Vagina (tissue), 2 donors: ENCODE measurements around the gene NRXN3. TPM values are rescaled to one million over a fixed set of nuclear protein-coding genes. Genes with fewer than 3 reads are reported as not detected.

ENCODE experiments used
- DNase-seq, 2 donors: peaks; one replicate each; pipeline ENCODE4 v3.0.0-alpha.2; 2017; ENCODE audit errors: extremely low spot score in 2 of 2
- H3K27ac ChIP-seq: fragments of 200-600 bp; sonication (generic); one replicate; pipeline ENCODE4 v1.5.1; 2019
- H3K27me3 ChIP-seq: fragments of 200-600 bp; sonication (generic); one replicate; pipeline ENCODE4 v1.5.1; 2019
- H3K36me3 ChIP-seq, 2 donors: fragments of 200-600 bp; sonication (generic); one replicate each; pipeline ENCODE4 v1.5.1; 2017 to 2019
- H3K4me1 ChIP-seq: fragments of 200-600 bp; sonication (generic); one replicate; pipeline ENCODE4 v1.5.1; 2019
- H3K4me3 ChIP-seq, 2 donors: fragments of 200-600 bp; sonication (generic); 1 replicate in 1 of 2; 2 replicates in 1 of 2; pipeline ENCODE4 v1.5.1; 2016 to 2019
- H3K9me3 ChIP-seq: fragments of 200-600 bp; sonication (generic); one replicate; pipeline ENCODE4 v1.5.1; 2019
- POLR2A ChIP-seq, 2 donors: fragments of 450-650 bp; IDR thresholded peaks; one replicate each; pipeline ENCODE4 v1.6.1; 2017; ENCODE audit warnings: antibody characterized with exemption in 2 of 2, mild to moderate bottlenecking in 2 of 2, moderate library complexity in 2 of 2
- POLR2AphosphoS5 ChIP-seq, 2 donors: sonication (generic); formaldehyde crosslinking; IDR thresholded peaks; one replicate each; pipeline ENCODE4 v1.9.0; 2017; ENCODE audit warnings: antibody characterized with exemption in 2 of 2, mild to moderate bottlenecking in 2 of 2, low read depth in 1 of 2; ENCODE audit not compliant: insufficient read depth in 1 of 2
- intact Hi-C: fragments of 100-400 bp; cut with DNase I; formaldehyde crosslinking; loops from one replicate; pipeline ENCODE4 v1.15.1; 2023
- total RNA-seq: library from RNA; depleted of rRNA; stranded (reverse); fragments of >200 nt; gene quantifications from one replicate; pipeline ENCODE4 v1.2.3, GENCODE V29; 2016
- TF ChIP-seq, protein P1 (sequence below), 3 experiments: fragments of 450-650 bp in 2 of 3; fragments of 200-600 bp in 1 of 3; sonication (generic) in 1 of 3; IDR thresholded peaks; one replicate each; pipeline ENCODE4 v1.5.1; 2017 to 2019; ENCODE audit warnings: antibody characterized with exemption in 3 of 3, mild to moderate bottlenecking in 2 of 3, moderate library complexity in 2 of 3

Gene NRXN3
- total RNA-seq, 1 donor from 2014 or later = 4.7 TPM

DNA sequence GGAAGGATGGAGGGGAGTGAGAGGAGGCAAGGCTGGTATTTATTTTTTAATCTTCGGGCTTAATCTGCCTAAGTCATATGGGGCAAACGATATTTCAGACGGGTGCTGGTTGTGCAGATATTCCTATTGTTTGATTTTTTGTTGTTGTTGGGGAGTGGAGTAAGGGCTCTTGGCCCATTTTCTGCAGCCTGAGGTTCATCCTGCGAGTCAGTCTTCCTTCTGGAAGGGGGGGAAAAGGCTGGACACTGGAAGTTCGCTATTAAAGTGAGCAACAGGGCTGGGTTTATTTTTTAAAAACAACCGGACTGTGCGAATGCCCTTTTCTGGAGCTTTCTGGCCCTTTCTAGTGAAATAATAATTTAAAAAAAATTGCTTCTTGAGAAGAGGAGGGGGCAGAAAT is 2.3 kb downstream of the NRXN3 start:
- no peaks in the 10 kb centered on the region for H3K27me3 ChIP-seq
- no peak for DNase-seq

DNA sequence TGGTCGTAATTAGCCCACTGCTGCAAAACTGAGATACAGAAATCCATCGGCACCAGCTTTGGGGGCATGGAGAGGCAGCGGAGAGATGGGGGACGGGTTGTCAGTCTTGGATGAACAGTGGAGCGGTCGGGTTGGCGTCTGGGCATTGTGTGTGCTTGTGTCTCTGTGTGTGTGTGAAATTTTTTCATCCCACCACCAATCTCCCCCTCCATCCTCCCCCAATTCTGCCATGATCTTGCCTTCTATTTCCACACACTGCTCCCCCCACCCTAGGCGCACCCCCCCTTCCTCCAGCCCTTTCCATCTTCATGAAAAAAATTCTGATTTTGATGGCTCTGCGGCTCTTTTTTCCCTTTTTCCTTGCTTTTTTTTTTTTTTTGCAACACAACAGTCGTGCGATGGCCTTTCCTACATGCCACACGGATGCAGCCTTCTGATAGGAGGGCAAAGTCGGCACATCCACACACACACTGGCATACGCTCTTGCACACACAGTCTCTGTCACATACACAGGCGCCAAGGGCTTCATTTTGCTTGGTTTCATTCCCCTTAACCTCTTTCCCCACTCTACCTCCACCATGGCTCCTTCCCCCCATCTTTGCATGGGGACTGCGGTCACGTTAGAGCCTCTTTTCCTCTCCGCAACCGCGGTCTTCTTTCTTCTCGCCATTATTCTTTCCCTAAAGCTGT is 3.3 kb downstream of the NRXN3 start:
- no peak overlapping the region for H3K27ac ChIP-seq
- no peak for TF ChIP-seq POLR2AphosphoS5 (IDR thresholded peaks at IDR 0.05; ENCODE audit: insufficient read depth in 1 of 2, low read depth in 1 of 2)
- no peak for TF ChIP-seq POLR2A (IDR thresholded peaks at IDR 0.05)
- TF ChIP-seq, protein P1, sequence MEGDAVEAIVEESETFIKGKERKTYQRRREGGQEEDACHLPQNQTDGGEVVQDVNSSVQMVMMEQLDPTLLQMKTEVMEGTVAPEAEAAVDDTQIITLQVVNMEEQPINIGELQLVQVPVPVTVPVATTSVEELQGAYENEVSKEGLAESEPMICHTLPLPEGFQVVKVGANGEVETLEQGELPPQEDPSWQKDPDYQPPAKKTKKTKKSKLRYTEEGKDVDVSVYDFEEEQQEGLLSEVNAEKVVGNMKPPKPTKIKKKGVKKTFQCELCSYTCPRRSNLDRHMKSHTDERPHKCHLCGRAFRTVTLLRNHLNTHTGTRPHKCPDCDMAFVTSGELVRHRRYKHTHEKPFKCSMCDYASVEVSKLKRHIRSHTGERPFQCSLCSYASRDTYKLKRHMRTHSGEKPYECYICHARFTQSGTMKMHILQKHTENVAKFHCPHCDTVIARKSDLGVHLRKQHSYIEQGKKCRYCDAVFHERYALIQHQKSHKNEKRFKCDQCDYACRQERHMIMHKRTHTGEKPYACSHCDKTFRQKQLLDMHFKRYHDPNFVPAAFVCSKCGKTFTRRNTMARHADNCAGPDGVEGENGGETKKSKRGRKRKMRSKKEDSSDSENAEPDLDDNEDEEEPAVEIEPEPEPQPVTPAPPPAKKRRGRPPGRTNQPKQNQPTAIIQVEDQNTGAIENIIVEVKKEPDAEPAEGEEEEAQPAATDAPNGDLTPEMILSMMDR (IDR thresholded peaks at IDR 0.05) = no peak
- intact Hi-C loops = no loop called here
- no peaks in the 10 kb centered on the region for H3K4me1 ChIP-seq
- DNase-seq = no peak
- no peaks in the 10 kb centered on the region for H3K9me3 ChIP-seq
- H3K4me3 ChIP-seq = no peak overlapping the region
- H3K36me3 ChIP-seq = no peaks in the 10 kb centered on the region
- no peaks in the 10 kb centered on the region for H3K27me3 ChIP-seq

More for the DNA sequence above, 2.3 kb downstream of the NRXN3 start:
- no peaks in the 10 kb centered on the region for H3K4me1 ChIP-seq
- no peak overlapping the region for H3K4me3 ChIP-seq
- intact Hi-C loops = no loop called here
- no peak overlapping the region for H3K27ac ChIP-seq
- TF ChIP-seq, protein P1 (IDR thresholded peaks at IDR 0.05) = no peak
- TF ChIP-seq POLR2A (IDR thresholded peaks at IDR 0.05) (no peak), POLR2AphosphoS5 (IDR thresholded peaks at IDR 0.05; ENCODE audit: insufficient read depth in 1 of 2, low read depth in 1 of 2) (no peak)
- H3K9me3 ChIP-seq = no peaks in the 10 kb centered on the region
- H3K36me3 ChIP-seq = no peaks in the 10 kb centered on the region

DNA sequence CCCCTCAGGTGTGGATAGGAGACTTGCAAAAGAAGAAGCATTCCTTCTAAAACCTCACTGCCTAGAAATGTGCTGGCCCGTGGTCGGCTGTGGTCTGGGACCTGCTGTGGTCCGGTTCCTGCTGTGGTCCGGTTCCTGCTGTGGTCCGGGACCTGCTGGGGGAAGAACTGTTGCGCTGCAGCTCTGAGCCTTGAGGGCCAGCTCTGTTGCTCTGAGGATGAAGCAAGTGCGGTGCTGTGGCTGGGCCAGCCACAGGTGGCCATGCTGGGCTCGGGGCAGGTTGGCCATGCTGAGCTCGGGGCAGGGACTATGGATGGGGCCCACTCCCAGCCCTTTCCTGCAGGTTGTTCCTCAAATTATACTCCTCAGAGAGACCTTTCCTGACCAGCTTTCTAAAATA is 5.2 kb downstream of the NRXN3 start:
- no peaks in the 10 kb centered on the region for H3K9me3 ChIP-seq
- H3K27ac ChIP-seq = no peak overlapping the region
- H3K27me3 ChIP-seq = no peaks in the 10 kb centered on the region
- no peaks in the 10 kb centered on the region for H3K4me1 ChIP-seq
- DNase-seq = no peak
- H3K4me3 ChIP-seq = no peak overlapping the region
- H3K36me3 ChIP-seq = no peaks in the 10 kb centered on the region
- intact Hi-C loops = no loop called here
- TF ChIP-seq, protein P1 (IDR thresholded peaks at IDR 0.05) = no peak
- TF ChIP-seq POLR2A (IDR thresholded peaks at IDR 0.05) = no peak
- TF ChIP-seq POLR2AphosphoS5 (IDR thresholded peaks at IDR 0.05; ENCODE audit: insufficient read depth in 1 of 2, low read depth in 1 of 2) = no peak

DNA sequence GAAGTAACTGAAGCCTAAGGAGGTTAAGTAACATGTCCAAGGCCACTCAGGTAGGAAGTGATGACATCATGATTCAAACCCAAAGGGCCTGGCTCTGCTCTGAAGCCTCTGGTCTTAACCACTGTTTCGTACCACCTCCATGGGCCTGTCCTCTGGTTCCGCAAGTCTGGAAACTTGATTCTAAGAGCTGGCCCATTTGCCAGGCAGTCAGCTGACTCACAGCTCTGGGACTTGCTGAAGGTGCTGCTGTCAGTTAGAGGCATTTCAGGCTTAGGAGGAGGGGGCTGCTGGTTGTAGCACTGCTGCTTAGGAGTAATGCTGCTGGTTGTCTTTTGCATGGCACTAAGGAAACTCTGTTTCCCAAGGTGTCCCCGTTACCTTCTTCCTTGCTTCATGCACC is 7.9 kb downstream of the NRXN3 start:
- Histone ChIP-seq H3K36me3 (no peaks in the 10 kb centered on the region), H3K4me3 (no peak overlapping the region), H3K27me3 (no peaks in the 10 kb centered on the region), H3K27ac (no peak overlapping the region), H3K4me1 (no peaks in the 10 kb centered on the region), H3K9me3 (no peaks in the 10 kb centered on the region)
- intact Hi-C loops = no loop called here
- TF ChIP-seq, protein P1 (IDR thresholded peaks at IDR 0.05) = no peak
- TF ChIP-seq POLR2A (IDR thresholded peaks at IDR 0.05) (no peak), POLR2AphosphoS5 (IDR thresholded peaks at IDR 0.05; ENCODE audit: insufficient read depth in 1 of 2, low read depth in 1 of 2) (no peak)
- no peak for DNase-seq

DNA sequence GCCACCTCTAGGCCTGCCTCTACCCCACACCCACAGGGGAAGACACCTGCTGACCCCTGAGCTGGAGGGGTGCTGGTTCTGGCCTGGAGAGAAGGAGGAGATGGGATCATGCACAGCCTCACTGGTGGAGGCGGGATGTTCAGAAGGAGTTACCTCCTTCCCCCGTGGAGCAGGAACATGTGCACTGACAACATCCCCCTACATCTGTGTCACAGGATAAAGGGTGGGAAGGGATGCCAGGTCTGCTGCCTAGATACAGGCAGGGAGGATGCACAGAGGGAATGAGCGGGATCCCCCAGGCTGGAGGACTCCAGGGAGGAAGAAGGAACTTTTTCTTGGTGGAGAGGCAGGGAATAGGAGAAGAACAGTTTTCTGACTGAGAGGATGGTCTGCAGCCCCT is 8.8 kb downstream of the NRXN3 start:
- Histone ChIP-seq H3K9me3 (no peaks in the 10 kb centered on the region), H3K4me3 (no peak overlapping the region), H3K4me1 (no peaks in the 10 kb centered on the region), H3K36me3 (no peaks in the 10 kb centered on the region), H3K27me3 (no peaks in the 10 kb centered on the region), H3K27ac (no peak overlapping the region)
- DNase-seq = no peak
- intact Hi-C loops = no loop called here
- TF ChIP-seq, protein P1 (IDR thresholded peaks at IDR 0.05) = no peak
- TF ChIP-seq POLR2AphosphoS5 (IDR thresholded peaks at IDR 0.05; ENCODE audit: insufficient read depth in 1 of 2, low read depth in 1 of 2) = no peak
- TF ChIP-seq POLR2A (IDR thresholded peaks at IDR 0.05) = no peak
